HG02943 (cell line): ENCODE results near the gene KIF25.
"Not testable (repeated sequence)": the region's sequence is repeated elsewhere in the genome, so short reads cannot be mapped to it uniquely, and the experiment has no call there.

Source experiments
- ATAC-seq: cut with Tn5 transposase; IDR thresholded peaks from one replicate; pipeline ENCODE4 v1.9.1; 2021; ENCODE audit warnings: mild to moderate bottlenecking, low read depth, moderate library complexity; ENCODE audit not compliant: unreplicated experiment

Gene KIF25

GRCh38 chr6:167993169-167993568 is 4.3 kb upstream of the KIF25 start:
- no peak for ATAC-seq

DNA sequence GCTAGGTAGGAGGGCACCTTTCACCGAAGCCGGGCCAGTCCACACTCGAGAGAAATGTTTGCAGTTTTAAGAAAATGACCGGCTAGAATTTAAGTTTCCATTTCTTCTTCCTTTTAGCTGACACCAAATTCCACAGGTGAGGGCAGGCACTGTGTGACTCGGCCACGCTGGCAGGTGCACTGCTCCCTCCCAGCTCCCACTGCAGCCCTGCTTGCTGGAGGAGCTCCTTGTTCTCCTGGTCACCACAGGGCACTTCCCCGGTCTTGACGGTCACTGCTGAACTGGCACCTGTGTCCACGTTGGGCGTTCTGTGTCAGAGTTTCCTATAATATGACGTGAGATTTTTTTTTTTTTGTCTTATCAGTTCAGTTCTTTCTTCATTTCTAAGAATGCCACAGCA is 3.6 kb upstream of the KIF25 start:
- ATAC-seq = no peak

- ATAC-seq = no peak
Measured at GRCh38 chr6:167995302-167995701, 2.2 kb upstream of the KIF25 start.

DNA sequence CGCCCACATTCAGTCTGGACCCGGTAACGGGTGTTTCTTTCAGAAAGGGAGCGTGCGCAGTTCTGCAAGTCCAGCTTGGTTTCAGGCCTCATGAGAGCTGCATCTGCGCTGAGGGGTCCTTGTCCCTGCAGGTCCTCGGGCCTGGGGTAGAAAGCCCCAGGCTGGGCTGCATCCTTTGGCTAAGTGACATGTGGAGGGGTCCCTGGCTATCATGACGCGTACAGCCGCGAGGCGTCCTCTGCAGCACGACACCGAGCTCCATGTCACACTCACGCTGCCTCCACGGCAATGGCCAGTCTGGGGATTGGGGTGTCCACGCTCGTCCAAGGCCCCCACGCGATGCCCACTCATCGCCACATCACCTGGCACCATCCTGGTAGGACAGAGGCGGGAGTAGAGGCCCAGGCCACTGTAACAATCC is 1.7 kb upstream of the KIF25 start:
- no peak for ATAC-seq

GRCh38 chr6:167996424-167997199 is 859 bp upstream of the KIF25 start:
- ATAC-seq = no peak

DNA sequence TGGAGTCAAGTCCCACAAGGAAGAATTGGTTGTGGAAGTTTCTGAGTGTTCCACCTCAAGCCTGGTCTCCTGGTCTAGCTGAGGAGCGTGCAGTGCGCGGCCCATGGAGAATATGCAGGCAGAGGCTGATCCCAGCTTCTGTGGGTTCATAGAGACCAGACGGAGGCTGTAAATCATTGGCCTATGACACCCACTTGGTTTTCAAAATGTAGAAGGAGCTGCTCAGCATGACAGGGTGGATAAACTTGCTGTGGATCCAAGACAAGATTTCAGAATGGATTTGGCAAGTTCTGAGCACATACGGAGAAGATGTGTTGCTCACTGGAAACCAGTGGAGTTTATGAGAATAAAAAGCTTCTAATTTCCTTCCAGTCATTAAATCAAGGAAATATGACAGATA is 744 bp downstream of the KIF25 start:
- no peak for ATAC-seq

- ATAC-seq = no peak
Measured at GRCh38 chr6:168000198-168001028, 2.9 kb downstream of the KIF25 start.

DNA sequence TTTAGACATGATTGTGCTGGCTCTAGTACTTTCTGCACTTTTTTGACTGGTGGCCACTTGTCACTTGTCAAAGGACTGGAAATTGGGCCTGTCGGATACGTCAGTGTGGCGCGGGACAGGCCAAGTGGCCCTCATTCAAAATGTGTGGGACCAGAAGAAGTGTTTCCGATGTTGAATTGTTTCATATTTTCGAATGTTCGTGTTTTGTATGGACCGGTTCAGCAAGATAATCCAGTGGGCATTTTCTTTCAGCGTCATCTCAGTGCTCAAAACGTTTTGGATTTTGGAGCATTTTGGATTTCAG is 3.5 kb downstream of the KIF25 start:
- no peak for ATAC-seq

- not testable (repeated sequence) for ATAC-seq
Measured at GRCh38 chr6:168001514-168001913, 4.0 kb downstream of the KIF25 start.

GRCh38 chr6:168002804-168003203 is 5.3 kb downstream of the KIF25 start:
- no peak for ATAC-seq

GRCh38 chr6:168004023-168004422 is 6.6 kb downstream of the KIF25 start:
- no peak for ATAC-seq

- no peak for ATAC-seq
Measured at GRCh38 chr6:168004945-168005344, 7.5 kb downstream of the KIF25 start.

GRCh38 chr6:168005796-168006195 is 8.3 kb downstream of the KIF25 start:
- ATAC-seq = no peak

GRCh38 chr6:168007592-168008338 is 10.3 kb downstream of the KIF25 start:
- no peak for ATAC-seq

DNA sequence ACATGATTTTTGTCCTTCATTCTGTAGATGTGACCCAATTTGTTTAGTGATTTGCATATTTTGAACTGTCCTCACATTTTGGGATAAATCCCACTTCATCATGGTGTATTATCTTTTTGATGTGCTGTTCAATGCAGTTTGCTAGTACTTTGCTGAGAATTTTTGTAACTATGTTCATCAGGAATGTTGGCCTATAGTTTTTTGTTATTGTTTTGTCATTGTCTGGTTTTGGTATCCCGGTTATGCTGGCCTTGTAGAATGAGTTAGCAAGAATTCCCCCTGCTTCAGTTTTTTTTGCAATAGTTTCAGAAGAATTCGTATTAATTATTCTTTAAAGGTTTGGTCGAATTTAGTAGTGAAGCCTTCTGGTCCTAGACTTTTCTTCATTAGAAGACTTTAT is 11.9 kb downstream of the KIF25 start:
- no peak for ATAC-seq

- no peak for ATAC-seq
Measured at GRCh38 chr6:168011291-168011690, 13.8 kb downstream of the KIF25 start.

GRCh38 chr6:168012431-168013249 is 15.2 kb downstream of the KIF25 start:
- no peak for ATAC-seq

GRCh38 chr6:168013250-168013915 is 15.9 kb downstream of the KIF25 start:
- no peak for ATAC-seq

DNA sequence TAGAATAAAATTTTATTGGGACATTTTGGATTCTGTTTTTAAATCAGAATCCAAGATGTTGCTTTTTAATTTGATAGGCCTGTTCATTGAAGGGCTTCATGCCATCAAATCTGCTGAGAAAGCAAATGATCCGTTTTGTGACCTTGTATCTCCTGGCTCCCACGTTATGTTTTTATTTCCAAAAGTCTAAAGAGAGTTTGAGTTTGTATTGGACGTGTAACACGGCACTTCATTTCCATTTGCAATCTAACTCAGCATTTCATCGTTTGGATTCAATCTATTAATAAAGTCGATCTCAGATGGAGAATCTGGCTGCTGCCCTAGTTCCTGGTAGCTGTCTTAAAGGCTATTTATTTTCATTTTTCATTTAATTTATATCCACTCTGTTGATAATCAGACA is 17.0 kb downstream of the KIF25 start:
- ATAC-seq = no peak

DNA sequence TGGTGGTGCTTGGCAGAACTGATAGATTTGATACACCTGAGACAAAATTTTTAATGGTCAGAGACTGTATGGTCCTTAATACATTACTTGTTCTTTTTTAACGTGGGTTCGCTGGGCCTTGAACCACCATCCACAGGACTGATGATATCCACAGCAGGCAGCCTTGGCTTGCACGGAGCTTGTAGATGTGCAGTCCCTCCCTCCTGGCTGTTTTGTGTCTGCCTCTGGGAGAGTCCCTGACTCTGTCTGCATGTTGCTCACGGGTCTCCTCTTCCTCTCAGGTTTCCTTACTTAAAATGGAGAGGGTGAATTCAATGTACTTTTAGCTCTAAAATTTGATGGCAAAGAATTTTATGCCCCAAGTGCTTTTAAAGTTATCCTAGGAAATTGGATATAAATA is 17.5 kb downstream of the KIF25 start:
- no peak for ATAC-seq
